Adipose tissue (tissue), 3 donors: Measurements from ENCODE around the gene TEC. TPM values are rescaled to one million over a fixed set of nuclear protein-coding genes. Genes with fewer than 3 reads are reported as not detected.

Experiments
- H3K27ac ChIP-seq: one replicate; pipeline ENCODE4 v1.5.1; 2013; ENCODE audit warnings: low read depth, low read length
- WGBS, 3 donors: extraction: QIAGEN DNeasy Blood & Tissue Kit; methylation state at CpG; one replicate each; pipeline ENCODE4 v1.1.7; 2013; 5-methylcytosine and 5-hydroxymethylcytosine counted together
- polyA plus RNA-seq, 3 donors: library from polyadenylated mRNA; stranded (reverse); fragments of 200-250 nt; gene quantifications; one replicate each; pipeline ENCODE4 v1.2.3, GENCODE V29; 2013
- donor health status: healthy with polysubstance abuse.
- donor health status: Bipolar disorder and iron deficiency.
- donor health status: healthy.

The TEC gene
- polyA plus RNA-seq, 3 donors: 0.62 to 1.5 (median 0.83) TPM

GRCh38 chr4:48141048-48141447, 128.6 kb downstream of the TEC start:
- H3K27ac ChIP-seq: no peak overlapping the region
- WGBS, 3 donors: 54 to 65% (median 62%) methylated on average over 2 of the region's 2 CpGs

GRCh38 chr4:48139691-48140090, 129.9 kb downstream of the TEC start:
- H3K27ac ChIP-seq: no peak overlapping the region
- 46 to 61% (median 58%) methylated on average over 3 of the region's 3 CpGs for WGBS, 3 donors

- no peak overlapping the region for H3K27ac ChIP-seq
- 69 to 76% (median 75%) methylated on average over 3 of the region's 3 CpGs for whole genome bisulfite sequencing, 3 donors
Observed at GRCh38 chr4:48138936-48139335, 130.7 kb downstream of the TEC start.

GRCh38 chr4:48138511-48138910, 131.1 kb downstream of the TEC start:
- H3K27ac ChIP-seq: no peak overlapping the region
- WGBS, 3 donors: 91 to 92% (median 91%) methylated on average over 7 of the region's 7 CpGs

- no peak overlapping the region for H3K27ac ChIP-seq
Observed at GRCh38 chr4:48137846-48138245, 131.8 kb downstream of the TEC start.

GRCh38 chr4:48134081-48134480, 135.6 kb downstream of the TEC start, which contains the start of gene TXK:
Gene TXK (minus strand): TSS chr4:48134250. CDS start chr4:48134170, 80 bp downstream.
- WGBS, 3 donors: 80 to 91% (median 80%) methylated on average over 5 of the region's 5 CpGs
- H3K27ac ChIP-seq: no peak within 1 kb of the TSS

GRCh38 chr4:48133669-48134068, 136.0 kb downstream of the TEC start:
- no peak overlapping the region for H3K27ac ChIP-seq

GRCh38 chr4:48131736-48132135, 137.9 kb downstream of the TEC start:
- no peak overlapping the region for H3K27ac ChIP-seq
- WGBS, 3 donors: 19 to 93% (median 90%) methylated on average over 4 of the region's 4 CpGs

- no peak overlapping the region for H3K27ac ChIP-seq
- 85 to 94% (median 93%) methylated on average over 7 of the region's 7 CpGs for WGBS, 3 donors
Observed at GRCh38 chr4:48130100-48130499, 139.5 kb downstream of the TEC start.

- 28 to 49% (median 28%) methylated on average over 9 of the region's 9 CpGs for WGBS, 3 donors
- H3K27ac ChIP-seq: no peak overlapping the region
Observed at GRCh38 chr4:48129307-48130014, 140.2 kb downstream of the TEC start.

GRCh38 chr4:48127682-48128404, 141.8 kb downstream of the TEC start:
- WGBS, 3 donors: 22 to 24% (median 24%) methylated on average over 13 of the region's 13 CpGs
- no peak overlapping the region for H3K27ac ChIP-seq

- 28 to 48% (median 44%) methylated on average over 3 of the region's 3 CpGs for WGBS, 3 donors
- H3K27ac ChIP-seq: no peak overlapping the region
Observed at GRCh38 chr4:48127231-48127630, 142.4 kb downstream of the TEC start.

GRCh38 chr4:48126621-48127020, 143.0 kb downstream of the TEC start:
- WGBS, 3 donors: 89 to 100% (median 95%) methylated on average over 1 of the region's 1 CpG
- no peak overlapping the region for H3K27ac ChIP-seq

GRCh38 chr4:48124870-48125269, 144.8 kb downstream of the TEC start:
- WGBS, 3 donors: 73 to 80% (median 77%) methylated on average over 2 of the region's 2 CpGs
- H3K27ac ChIP-seq: no peak overlapping the region

GRCh38 chr4:48122756-48123155, 146.9 kb downstream of the TEC start:
- H3K27ac ChIP-seq: no peak overlapping the region
- WGBS, 3 donors: 63 to 70% (median 70%) methylated on average over 1 of the region's 1 CpG

GRCh38 chr4:48121180-48121579, 148.5 kb downstream of the TEC start:
- WGBS, 3 donors: 74 to 84% (median 82%) methylated on average over 2 of the region's 2 CpGs
- no peak overlapping the region for H3K27ac ChIP-seq

GRCh38 chr4:48120132-48120531, 149.5 kb downstream of the TEC start:
- no peak overlapping the region for H3K27ac ChIP-seq
- 89 to 92% (median 91%) methylated on average over 13 of the region's 13 CpGs for WGBS, 3 donors

GRCh38 chr4:48119646-48120045, 150.0 kb downstream of the TEC start:
- no peak overlapping the region for H3K27ac ChIP-seq

GRCh38 chr4:48118081-48118480, 151.6 kb downstream of the TEC start:
- WGBS, 3 donors: 78 to 88% (median 81%) methylated on average over 2 of the region's 2 CpGs
- no peak overlapping the region for H3K27ac ChIP-seq

GRCh38 chr4:48116582-48116981, 153.1 kb downstream of the TEC start:
- no peak overlapping the region for H3K27ac ChIP-seq
- WGBS, 3 donors: 71 to 82% (median 72%) methylated on average over 3 of the region's 3 CpGs
